GM21619 (cell line): ENCODE measurements around the gene CYTL1.
"Not testable (repeated sequence)": the region's sequence is repeated elsewhere in the genome, so short reads cannot be mapped to it uniquely, and the experiment has no call there.

Experiments used
- ATAC-seq: cut with Tn5 transposase; IDR thresholded peaks from one replicate; pipeline ENCODE4 v1.9.1; 2021; ENCODE audit not compliant: unreplicated experiment

The CYTL1 gene

GRCh38 chr4:5034206-5034605 lies 14.9 kb upstream of the CYTL1 start:
- ATAC-seq = no peak

DNA sequence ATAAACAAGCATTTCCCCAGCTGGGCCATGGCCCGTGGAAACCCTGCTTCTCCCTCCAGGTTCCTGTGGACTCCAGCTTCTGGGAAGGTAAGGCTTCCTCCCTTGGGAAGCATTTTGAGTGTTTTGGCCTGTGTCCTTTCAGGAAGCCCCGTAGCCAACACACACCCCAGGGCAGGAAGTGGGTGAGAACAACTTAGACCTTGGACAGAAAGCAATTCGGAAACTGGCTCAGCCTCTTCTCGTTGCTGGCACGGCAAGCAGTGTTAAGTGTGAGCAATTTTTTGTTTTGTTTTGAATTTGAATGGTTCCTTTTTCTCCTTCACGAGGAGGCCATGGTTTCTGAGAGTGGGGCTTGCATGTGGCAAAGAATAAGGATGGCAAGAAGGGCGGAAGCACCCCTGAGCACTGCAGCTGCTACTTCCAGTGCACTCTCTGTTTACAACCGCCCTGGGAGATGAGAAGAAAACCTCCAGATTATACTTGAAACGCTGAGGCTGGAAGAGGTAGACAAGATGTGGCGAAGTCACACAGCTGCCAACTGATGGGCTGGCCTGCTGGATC lies 14.1 kb upstream of the CYTL1 start:
- no peak for ATAC-seq

DNA sequence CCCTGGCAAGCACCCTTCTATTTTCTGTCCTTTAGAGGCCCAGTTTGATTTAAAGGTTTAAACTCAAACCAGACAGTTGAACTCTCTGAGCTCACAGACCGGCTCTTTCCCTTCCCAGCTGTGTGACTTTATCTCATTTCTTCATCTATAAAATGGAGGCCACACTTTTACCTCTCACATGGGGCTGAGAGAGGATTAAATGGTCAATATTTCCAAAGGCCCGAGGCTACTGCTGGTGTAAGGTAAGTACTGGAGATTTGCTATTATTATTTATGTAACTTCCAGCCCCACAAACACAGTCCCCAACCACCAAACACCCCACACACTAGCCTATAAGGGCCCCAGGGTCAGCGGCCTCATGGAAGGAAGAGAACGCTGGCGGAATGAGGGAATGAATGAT lies 13.6 kb upstream of the CYTL1 start:
- no peak for ATAC-seq

DNA sequence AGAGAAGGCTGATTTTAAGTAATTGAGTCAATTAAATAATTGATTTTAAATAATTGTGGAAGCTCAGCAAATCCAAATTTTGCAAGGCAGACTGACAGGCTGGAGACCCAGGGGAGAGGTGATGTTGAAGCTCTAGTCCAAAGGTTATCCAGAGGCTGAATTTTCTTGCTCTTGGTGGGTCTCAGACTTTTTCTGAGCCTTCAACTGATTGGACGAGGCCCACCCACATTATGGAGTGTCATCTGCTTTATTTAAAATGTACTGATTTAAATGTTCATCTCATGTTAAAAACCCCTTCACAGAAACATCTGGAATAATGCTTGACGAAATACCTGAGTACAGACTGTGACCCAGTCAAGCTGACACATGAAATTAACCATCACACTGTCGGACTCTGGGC lies 11.7 kb upstream of the CYTL1 start:
- ATAC-seq = no peak

- no peak for ATAC-seq
Observed at GRCh38 chr4:5030221-5030620, 11.0 kb upstream of the CYTL1 start.

DNA sequence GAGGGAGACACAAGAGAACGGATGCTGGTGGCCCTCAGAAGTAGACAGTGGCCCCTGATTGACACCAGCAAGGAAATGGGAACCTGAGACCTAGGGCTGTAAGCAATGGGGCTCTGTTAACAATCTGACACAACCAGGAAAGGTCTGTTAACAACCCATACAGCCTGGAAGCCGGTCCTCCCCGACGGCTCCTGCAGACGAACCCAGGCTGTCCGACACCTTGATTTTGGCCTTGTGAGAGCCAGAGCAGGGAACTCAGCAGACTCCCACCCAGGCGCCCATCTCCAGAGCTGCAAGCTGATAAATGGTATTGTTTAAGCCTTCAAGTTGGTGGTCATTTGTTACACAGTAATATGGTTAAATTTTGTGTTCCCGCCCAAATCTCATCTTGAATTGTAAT lies 10.2 kb upstream of the CYTL1 start:
- no peak for ATAC-seq

GRCh38 chr4:5028480-5028879 lies 9.2 kb upstream of the CYTL1 start:
- ATAC-seq = no peak

- ATAC-seq = no peak
Observed at GRCh38 chr4:5027346-5027745, 8.1 kb upstream of the CYTL1 start.

DNA sequence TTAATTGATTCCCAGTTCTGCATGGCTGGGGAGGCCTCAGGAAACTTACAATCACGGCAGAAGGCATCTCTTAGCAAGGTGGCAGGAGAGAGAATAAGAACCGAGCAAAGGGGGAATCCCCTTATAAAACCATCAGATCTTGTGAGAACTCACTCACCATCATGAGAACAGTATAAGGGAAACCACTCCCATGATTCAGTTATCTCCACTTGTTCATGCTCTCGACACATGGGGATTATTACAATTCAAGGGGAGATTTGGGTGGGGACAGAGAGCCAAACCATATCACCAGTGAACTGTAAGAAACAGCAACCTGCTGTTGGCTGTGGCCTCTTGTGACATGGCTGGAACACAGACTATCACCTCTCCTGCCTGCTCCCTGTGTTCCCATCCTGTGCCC lies 7.1 kb upstream of the CYTL1 start:
- no peak for ATAC-seq

GRCh38 chr4:5024673-5025072 lies 5.4 kb upstream of the CYTL1 start:
- ATAC-seq = no peak

- ATAC-seq = no peak
Observed at GRCh38 chr4:5021546-5021945, 2.3 kb upstream of the CYTL1 start.

DNA sequence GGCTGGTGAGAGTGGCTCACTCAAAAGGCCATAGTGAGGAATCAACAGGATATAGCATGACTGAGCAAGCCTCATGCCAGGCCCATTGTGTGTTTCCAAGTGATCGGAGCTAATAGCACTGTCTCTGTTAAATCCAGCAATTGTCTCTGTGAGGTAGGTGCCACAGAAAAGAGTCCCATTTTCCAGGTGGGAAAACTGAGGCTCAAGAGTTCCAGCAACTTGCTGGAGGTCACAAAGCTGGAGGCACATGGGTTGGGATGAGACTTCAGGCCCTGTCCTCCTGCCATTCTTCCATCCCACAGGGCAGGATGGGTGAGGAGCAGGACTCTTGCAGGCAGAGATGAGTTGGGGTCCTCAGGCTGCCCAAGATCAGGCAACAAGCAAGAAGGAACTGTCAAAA lies 1.1 kb upstream of the CYTL1 start:
- no peak for ATAC-seq

- ATAC-seq = no peak
Observed at GRCh38 chr4:5019796-5020195, 538 bp upstream of the CYTL1 start.

DNA sequence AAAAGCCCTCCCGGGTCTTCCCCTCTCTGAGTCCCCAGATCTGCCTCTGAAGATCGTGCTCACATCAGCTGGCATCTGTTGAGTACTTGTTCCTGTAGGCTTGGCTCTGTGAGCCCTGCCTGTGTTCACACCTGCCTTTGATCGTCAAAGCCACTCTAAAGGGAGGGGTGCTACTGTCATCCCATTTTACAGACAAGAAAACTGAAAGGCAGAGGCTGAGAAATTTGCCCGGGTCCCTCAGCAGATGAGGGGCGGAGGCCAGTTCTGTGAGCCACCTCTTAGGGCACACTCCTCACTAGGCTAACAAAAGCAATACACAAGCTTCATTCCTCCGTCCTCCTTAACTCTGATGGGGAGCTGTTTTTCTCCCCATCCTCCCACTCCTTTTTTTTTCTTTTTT lies 655 bp downstream of the CYTL1 start:
- ATAC-seq = no peak

DNA sequence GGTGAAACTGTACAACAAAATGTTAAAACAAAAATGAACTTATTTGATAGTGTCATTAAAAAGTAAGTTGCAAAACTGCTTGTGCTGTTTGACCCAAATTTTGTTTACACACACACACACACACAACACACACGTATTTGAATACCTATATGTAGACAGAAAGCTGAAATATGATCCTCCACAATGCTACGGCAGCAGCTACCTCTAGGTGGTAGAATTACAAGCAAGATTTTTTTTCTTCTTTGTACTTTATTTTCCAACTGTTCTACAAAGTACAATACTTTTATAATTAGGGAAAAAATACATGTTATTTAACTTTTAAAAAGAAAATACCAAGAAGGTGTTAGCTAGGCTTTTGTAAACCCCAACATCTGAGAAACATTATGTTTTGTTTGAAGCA lies 1.2 kb downstream of the CYTL1 start:
- ATAC-seq = no peak

GRCh38 chr4:5014007-5014682 lies 5.1 kb downstream of the CYTL1 start:
- no peak for ATAC-seq

DNA sequence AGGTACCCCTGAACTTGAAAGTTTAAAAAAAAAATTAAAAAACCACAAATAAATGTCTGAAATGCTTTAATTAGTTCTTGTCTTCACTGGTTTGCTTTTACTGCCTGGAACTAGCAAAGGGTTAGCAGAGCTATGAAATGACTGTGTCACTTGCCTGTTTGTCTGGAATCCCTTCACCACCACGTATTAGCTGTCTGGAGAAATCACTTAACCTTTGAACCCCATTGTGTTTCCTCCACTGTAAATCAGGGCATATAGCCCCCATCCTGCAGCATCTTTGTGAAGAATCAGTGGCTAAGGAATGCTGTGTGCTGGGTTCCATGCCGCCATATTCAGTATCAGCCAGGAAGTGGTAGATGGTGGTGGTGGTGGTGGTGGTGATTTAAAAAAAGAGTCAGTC lies 6.3 kb downstream of the CYTL1 start:
- ATAC-seq = no peak

GRCh38 chr4:5012244-5012898 lies 6.9 kb downstream of the CYTL1 start:
- ATAC-seq = no peak

DNA sequence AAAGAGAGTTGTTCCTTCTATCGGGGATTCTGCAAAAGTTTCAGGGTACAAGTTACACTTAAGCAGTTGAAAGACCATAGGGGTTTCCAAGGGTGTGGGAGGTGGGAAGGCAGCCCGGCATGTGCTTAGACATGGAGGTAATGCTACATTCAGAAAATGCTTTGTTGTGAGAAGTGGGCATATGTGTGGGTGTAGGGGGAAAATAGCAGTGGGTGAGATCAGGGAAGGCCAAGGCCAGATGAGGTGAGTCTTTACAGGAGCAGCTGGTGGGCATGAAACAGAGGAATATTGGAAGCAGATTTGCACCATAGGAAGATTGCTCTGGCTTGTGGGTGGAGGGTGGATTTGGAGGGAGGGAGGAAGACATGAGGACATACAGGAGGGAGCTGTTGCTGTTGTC lies 8.3 kb downstream of the CYTL1 start:
- no peak for ATAC-seq

GRCh38 chr4:5009796-5010195 lies 9.5 kb downstream of the CYTL1 start:
- ATAC-seq = no peak

DNA sequence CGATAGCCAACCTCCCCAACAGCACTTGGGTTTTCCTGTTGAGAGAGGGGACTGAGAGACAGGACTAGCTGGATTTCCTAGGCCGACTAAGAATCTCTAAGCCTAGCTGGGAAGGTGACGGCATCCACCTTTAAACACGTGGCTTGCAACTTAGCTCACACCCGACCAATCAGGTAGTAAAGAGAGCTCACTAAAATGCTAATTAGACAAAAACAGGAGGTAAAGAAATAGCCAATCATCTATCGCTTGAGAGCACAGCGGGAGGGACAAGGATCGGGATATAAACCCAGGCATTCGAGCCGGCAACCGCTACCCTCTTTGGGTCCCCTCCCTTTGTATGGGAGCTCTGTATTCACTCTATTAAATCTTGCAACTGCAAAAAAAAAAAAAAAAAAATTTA lies 12.3 kb downstream of the CYTL1 start:
- not testable (repeated sequence) for ATAC-seq

GRCh38 chr4:5004496-5004895 lies 14.8 kb downstream of the CYTL1 start:
- ATAC-seq = no peak

GRCh38 chr4:5003918-5004317 lies 15.3 kb downstream of the CYTL1 start:
- no peak for ATAC-seq
